GM21367 (cell line): ENCODE measurements around the gene TMEM229B.
"Not testable (repeated sequence)": the region's sequence is repeated elsewhere in the genome, so short reads cannot be mapped to it uniquely, and the experiment has no call there.

Experiments used
- ATAC-seq: cut with Tn5 transposase; IDR thresholded peaks from one replicate; pipeline ENCODE4 v1.9.1; 2021; ENCODE audit not compliant: unreplicated experiment

Gene TMEM229B

GRCh38 chr14:67459336-67459735 is 29.2 kb downstream of the TMEM229B start:
- no peak for ATAC-seq

GRCh38 chr14:67457782-67458181 is 30.7 kb downstream of the TMEM229B start:
- no peak for ATAC-seq

DNA sequence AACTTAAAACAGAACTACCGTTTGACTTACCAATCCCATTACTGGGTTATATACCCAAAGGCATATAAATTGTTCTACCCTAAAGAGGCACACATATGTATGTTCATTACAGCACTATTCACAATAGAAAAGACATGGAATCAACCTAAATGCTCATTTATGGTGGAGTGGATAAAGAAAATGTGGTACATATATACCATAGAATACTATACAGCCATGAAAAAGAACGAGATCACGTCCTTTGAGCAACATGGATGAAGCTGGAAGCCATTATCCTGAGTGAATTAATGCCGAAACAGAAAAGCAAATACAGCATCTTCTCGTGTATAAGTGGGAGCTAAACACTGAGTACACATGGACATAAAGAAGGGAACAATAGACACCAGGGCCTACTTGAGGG is 31.8 kb downstream of the TMEM229B start:
- no peak for ATAC-seq

DNA sequence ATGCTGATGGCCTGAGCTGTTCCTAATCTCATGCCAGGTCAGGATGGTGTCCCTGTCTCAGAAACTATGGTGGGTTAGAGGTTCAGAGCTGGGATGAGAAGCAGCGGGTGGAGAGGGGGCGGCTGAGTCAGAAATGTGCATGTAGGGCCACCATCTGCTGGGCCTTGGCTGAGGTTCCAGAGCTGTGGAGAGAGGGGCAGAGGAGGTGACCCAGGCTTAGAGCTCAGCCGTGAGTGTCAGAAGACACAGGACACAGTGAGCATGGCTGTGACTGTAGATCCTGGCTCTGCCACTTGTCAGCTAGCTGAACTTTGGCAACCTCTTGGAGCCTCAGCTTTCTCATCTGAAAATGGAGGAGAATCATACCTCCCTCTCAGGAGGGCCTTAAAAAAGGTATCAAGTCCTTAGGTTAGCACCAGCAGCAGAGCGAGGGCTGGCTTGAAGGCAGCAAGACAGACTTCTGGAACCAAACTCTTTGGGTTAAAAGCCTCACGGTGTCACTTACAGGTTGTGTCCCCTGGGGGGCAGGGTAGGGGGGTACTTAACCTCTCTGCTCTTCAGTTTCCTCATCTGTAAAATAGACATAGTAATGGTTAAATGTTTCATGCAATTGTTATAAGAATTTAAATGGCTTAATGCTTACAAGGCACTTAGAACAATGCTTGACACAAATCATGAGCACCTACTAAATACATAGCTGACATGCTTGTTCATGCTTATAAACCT is 34.8 kb downstream of the TMEM229B start:
- ATAC-seq = no peak

- ATAC-seq = not testable (repeated sequence)
Observed at GRCh38 chr14:67451667-67452066, 36.9 kb downstream of the TMEM229B start.

- ATAC-seq = no peak
Observed at GRCh38 chr14:67449096-67449495, 39.4 kb downstream of the TMEM229B start.

DNA sequence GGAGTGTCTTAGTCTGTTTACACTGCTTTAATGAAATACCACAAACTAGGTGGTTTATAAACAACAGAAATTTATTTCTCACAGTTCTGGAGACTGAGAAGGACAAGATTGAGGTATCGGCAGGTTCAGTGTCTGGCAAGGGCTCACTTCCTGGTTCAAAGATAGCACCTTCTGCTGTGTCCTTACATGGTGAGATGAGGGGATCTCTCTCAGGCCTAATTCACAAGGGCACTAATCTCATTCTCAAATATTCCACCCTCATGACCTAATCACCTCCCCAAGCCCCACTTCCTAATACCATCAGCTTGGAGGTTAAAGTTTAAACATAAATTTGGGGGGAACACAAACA is 41.5 kb downstream of the TMEM229B start:
- no peak for ATAC-seq

DNA sequence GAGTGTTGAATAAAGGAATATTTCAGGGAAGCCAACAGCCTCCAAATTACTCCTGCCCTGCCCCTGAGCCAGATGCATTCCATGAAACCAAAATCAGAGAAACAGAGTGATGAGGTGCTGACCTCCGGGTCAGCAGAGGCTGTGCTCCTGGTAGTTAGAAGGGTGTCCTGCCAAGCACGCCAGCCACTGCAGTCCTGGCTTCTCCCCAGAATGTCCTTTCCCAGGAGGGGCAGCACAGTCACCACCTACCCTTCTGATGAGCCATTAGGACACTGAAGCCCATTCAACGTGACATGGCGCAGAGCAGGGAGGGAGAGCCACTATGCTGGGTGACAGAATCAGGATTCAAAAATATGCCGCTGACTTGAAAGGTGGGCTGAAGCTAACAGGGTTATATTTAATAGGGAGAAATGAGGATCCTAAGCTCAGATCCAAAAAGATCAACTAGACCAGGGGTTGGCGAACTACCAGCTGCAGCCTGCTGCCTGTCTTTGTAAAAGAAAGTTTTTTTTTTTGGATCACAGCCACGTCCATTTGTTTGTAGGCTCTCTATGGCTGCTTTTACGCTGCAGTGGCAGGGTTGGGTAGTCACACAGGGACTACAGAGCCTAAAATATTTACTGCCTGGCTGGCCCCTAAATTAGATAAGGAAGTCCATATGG is 42.0 kb downstream of the TMEM229B start:
- no peak for ATAC-seq

DNA sequence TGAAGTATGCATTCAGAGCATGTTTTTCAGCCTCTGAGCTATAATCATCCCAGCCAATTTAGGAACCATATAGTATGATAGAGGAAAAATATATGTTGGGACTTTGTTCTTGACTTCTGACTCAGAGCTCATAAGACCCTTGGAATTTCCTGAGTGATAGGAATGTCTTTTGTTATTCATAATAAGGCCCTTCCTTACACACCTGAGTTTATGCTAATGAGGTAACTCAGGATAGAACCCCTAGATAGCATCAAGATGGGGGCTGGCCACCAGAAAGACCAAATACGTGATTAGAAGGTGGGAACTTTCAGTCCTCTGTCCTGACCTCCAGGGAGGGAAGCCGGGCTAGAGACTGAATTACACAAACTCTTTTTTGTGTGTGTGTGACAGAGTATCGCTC is 44.1 kb downstream of the TMEM229B start:
- no peak for ATAC-seq

DNA sequence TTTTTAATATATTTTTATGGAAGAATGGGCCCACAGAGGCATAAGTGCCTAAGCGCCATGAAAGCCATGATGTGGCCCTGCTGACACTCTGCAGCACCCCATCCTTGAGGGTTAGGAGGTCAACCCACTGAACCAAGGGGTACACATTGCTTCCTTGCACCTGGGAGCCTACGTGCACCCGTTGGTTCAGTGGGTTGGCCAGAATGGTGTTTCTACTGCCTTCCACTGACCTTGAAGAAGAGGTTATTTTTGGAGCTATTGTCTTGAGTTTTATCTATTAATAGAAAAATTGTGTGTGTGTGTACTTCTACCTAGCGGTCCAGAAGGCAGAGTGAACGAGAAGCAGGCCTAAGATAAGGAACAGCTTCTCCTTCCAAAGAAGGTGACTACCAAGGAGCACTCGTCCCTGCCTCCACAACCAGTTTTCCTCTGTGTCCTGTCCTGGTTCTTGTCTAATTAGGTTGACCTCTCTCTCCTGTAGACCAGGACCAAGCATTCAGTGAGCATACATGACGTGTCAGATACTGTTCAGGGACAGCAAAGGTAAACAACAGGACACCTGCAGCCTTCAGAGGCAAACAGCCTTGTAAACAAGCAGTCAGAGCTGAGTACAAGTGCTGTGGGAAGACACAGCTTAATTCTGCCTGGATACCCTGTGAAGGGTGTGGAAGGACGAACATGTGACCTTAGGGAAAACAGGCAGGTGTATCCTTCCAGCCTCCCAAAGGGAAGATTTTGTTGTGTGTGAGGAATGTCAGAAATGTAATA is 46.2 kb downstream of the TMEM229B start:
- ATAC-seq = no peak

DNA sequence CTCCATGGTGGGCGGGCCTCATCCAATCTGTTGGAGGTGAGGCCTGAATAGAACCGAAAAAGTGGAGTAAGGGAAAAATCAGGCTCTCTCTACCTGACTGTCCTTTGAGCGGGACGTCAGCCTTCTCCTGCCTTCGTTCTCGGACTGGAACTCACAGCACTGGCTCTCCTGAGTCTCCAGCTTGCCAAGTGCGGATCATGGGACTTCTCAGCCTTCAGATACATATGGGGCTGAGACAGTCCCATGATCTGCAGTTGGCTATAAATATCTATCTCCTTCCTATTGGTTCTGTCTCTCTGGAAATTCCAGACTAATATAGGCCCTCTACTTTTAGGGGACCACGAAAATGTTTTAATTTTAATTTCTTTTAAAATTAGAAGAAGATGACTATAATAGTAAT is 46.8 kb downstream of the TMEM229B start:
- ATAC-seq = no peak

DNA sequence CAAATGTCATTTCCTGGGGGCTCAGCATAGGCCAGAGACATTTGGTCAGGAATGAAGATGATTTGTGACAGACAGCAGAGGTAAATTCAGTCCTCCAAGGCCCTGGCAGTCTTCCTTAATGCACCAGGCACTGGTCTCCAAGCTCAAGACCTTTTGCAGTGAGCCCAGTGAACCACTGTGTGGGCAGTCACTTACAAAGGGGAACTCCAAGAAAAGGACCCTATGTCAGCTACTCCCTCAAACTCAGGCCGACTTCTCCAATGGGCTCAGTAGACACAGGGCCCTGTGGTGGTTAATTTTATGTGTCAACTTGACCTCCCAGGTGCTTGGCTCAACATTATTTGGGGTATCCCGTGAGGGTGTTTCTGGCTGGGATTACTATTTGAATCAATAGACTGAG is 47.3 kb downstream of the TMEM229B start:
- ATAC-seq = no peak

DNA sequence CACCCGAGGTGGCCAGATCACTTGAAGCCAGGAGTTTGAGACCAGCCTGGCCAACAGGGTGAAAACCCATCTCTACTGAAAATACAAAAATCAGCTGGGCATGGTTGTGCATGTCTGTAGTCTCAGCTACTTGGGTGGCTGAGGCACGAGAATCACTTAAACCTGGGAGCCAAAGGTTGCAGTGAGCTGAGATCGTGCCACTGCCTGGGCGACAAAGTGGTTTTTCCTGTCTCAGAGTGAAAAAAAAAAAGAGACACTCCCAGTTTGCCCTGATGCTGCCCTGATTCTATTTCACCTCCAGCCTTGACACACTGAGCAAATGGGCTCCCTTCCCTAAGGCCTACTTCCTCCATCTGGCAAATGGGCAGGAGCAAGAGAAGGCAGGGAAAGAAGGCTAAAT is 48.0 kb downstream of the TMEM229B start:
- ATAC-seq = no peak

GRCh38 chr14:67438969-67439368 is 49.6 kb downstream of the TMEM229B start:
- no peak for ATAC-seq

GRCh38 chr14:67436006-67436866 is 52.3 kb downstream of the TMEM229B start:
- ATAC-seq = no peak

GRCh38 chr14:67435603-67436002 is 52.9 kb downstream of the TMEM229B start:
- no peak for ATAC-seq

GRCh38 chr14:67432050-67432564 is 56.4 kb downstream of the TMEM229B start:
- no peak for ATAC-seq

GRCh38 chr14:67429510-67430205 is 58.9 kb downstream of the TMEM229B start:
- ATAC-seq = no peak

- no peak for ATAC-seq
Observed at GRCh38 chr14:67428501-67429031, 60.0 kb downstream of the TMEM229B start.

DNA sequence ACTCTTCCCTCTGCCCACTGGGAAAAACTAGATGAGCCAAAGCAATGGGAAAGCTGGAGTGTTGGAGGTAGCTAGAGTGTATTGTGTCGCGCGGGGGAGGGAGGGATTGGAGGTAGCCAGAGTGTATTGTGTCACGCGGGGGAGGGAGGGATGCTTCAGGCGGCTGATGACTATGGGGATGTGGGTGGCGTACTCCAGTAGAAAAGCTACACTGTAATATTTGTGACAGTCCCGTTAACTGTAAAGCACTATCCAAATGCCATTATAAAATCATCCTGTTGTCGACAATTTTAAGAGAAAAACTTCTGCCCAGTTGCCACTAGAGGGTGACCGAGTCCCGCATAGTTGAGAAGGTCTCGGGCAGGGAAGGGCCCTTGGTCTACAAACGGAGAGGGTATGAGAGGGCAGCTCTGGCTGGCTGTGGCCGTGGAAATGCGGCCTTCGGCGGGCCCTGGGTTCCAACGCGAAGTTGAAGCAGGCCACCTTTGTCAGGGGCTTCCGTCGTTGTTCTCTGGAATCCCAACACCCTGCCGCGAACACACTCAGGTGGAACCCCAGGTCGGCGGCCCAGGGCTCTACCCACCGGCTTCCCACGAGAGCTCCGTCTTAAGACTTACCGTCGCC is 61.4 kb downstream of the TMEM229B start:
- no peak for ATAC-seq
